ENCODE results near the gene TEKT3.

The TEKT3 gene

GRCh38 chr17:15348021-15348420 is 6.6 kb upstream of the TEKT3 start:
- DNase-seq = no peak

DNA sequence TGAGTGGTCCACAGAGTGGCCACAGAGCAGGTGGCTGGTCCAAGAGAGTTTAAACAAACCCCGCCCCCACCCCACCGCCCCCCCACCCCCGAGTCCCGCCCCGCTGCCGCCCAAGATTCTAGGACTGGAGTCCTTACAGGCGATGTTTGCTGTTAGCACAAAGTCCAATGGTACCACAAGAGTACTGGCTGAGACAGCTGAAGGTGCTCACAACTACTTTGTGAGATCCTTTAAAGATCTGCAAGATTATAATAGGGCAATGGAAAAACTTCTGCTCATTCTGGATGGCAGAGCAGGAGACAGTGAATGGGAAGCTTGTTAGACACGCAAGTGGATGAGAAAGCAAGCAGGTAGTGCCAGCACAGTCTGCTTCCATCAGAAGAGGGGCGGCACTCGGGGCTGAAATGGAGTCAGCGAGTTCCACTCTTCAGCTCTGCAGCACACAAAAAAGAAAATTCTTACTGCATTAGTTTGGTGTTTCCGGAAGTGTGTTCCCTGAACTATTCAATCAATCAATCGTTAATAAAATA is 4.7 kb upstream of the TEKT3 start:
- DNase-seq = no peak

GRCh38 chr17:15343749-15344148 is 2.4 kb upstream of the TEKT3 start:
- DNase-seq = no peak

DNA sequence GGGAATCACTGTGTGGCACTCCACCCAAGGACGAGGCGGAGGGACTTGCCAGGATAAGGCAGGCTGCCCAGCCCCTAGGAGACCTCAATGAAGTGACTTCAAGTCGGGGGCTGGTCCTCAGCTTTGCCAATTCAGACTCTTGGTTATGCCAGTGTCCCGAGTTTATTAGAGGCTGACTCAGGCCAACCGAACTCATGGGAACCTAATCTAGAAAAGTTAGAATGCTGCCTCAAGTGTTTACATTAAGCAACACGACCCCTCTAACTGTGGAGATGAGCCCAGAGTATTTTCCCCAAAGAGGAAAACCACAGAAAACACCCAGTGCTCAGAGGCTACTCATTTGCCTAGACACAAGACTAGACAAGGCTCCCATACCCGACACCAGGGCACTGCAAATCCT is 1.1 kb upstream of the TEKT3 start:
- DNase-seq = no peak

DNA sequence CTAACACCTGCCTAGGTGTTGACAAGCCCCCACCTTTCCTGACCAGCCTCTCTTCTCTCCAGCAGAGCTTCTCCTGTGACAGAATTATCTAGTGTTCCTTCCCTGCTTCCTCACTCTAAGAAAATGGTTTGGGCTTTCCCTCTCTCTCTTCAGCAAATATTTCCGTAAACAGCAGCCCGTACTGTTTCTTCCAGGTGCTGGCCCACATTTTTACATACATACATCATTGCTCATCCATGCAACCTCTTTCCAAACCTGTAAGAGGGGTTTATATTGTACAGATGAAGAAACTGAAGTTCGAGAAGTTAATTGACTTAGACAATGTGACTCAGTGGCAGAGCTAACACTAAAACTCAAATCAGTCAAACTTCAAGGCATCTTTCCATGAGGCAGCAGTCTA is 569 bp upstream of the TEKT3 start:
- no peak for DNase-seq

DNA sequence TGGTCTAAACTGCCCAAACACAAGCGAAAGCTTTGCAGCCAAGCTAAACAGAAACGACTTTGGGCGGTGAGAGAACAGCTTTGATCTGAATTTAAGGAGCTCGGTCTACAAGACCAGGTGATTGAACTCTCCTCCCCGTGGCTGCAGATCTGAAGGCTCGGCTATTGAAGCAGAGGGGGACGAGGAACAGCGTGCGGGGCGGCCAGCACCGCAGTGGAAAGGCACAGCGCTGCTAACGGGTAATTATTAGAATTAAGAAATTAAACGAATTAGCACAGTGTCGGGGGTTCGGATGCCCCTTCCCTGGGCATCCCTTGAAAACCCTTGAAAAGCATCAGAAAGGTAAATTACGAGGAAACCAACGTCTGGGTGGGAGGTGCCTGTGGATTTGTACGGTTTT is 431 bp downstream of the TEKT3 start:
- no peak for DNase-seq

GRCh38 chr17:15335446-15335845 is 6.0 kb downstream of the TEKT3 start:
- DNase-seq = no peak

GRCh38 chr17:15334266-15334665 is 7.1 kb downstream of the TEKT3 start:
- no peak for DNase-seq

- no peak for DNase-seq
Observed at GRCh38 chr17:15332338-15332737, 9.1 kb downstream of the TEKT3 start.

GRCh38 chr17:15323131-15323530 is 18.3 kb downstream of the TEKT3 start:
- DNase-seq = no peak

DNA sequence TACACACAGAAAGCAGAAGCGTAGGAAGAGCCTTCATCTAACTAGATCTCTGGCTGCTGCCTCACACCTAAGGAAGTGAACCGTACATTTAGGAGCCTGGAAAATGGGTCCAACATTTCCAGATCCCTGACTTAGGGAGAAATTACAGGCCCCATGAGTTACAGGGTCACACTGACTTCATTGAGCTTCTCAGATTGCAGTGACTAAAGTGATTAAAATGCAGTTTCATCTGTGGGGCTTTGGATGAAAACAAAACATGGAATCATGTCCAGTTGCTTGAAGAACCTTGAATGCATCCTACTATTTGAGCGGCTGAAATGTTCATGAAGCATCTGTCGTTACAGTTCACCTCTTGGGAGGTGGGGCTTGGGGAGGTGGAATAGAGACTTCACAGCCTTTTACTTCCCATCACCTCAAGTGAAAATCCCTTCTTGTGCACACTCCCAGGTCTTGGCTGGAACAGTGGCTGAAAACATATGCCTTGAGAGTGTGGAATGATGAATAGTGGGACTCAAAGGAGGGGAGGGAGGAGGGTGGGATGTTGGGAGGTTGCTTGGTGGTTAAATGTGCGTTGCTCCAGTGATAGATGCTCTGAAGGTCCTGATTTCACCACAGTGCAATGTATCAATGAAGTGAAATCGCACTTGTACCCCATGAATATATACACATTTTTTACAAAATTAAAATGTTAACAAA is 19.7 kb downstream of the TEKT3 start:
- no peak for DNase-seq

DNA sequence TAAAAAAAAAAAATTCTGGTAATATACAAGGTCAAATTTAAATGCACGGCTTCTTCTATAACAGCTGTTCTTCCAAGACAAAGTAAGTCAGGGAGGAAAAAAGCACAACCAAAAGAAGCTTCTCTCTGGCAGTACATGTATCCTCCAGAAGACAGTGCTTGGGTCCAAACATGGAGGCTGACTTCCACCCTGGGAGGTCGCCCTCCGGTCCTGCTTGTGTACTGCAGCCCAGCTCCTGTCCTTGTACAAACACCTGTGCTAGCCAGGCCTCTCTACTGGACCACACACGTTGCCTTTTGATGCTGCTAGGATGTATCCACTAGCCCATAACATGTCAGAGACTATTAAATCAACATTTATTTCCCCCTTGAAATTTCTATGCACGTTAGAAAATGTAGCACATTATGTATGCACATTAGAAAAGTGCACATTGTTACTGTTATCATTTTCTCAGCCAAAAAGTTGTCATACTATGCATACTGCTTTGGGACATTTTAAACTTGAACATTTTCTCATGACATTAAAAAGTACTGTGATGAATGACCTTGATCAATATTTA is 21.9 kb downstream of the TEKT3 start:
- no peak for DNase-seq

- DNase-seq = no peak
Observed at GRCh38 chr17:15311996-15312395, 29.4 kb downstream of the TEKT3 start.

DNA sequence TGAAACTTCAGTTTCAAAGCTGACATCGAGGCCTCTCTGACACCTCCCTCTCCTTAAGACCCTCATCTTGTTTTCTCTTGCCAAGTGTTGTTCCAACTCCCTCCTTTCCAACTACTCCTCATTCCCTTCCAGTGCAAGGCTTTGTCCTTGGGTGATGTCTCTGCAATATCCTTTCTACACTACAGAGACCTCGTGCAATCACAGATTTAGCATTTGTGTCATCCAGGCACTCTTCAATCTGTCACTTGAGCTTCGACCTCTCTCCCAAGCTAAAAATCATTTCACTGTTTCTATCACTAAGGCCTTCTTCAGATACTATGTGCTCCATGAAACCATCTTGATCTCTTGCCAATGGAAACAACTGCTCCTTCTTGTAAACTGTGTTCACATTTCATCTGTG is 31.6 kb downstream of the TEKT3 start:
- DNase-seq = no peak

- no peak for DNase-seq
Observed at GRCh38 chr17:15309236-15309635, 32.2 kb downstream of the TEKT3 start.

GRCh38 chr17:15308758-15309157 is 32.6 kb downstream of the TEKT3 start:
- DNase-seq = no peak

- DNase-seq = no peak
Observed at GRCh38 chr17:15307710-15308111, 33.7 kb downstream of the TEKT3 start.

DNA sequence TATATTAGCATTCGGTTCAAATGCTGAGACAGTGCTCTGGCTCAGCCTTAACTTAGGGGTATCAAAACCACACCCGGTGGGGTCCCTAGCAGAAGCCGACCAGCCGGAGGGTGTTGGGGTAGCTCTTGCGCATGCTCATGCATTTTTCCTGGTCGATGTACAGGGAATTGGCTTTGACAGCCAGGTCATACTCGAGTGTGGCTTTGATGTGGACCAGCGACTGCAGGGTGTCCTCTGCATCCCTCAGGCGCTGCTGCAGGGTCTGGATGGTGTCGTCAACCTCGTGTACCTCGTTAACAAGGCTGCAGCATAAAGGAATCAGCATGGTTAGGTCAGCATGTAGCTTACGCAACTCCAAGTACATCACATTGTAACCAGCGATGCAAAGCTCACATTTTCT is 37.5 kb downstream of the TEKT3 start:
- DNase-seq = no peak

DNA sequence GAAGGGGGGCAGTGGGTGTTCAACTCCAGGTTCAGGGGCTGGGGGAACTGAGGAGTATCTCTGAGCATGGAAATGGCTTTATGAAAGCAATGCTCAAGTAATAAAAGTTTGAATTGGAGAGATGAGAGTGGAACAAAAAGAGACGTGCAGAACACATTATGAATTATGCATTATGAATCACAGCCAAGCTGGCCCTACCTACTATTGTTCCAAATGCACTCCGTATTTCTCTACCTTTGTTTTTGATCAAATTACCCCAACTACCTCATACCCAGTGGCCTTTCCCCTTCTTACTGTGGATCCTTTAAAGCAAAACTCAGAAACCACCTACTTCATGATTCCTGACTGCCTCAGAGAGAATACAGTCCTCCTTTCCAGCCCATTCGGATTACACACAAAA is 38.1 kb downstream of the TEKT3 start:
- no peak for DNase-seq

GRCh38 chr17:15301845-15302244 is 39.6 kb downstream of the TEKT3 start:
- DNase-seq = no peak

DNA sequence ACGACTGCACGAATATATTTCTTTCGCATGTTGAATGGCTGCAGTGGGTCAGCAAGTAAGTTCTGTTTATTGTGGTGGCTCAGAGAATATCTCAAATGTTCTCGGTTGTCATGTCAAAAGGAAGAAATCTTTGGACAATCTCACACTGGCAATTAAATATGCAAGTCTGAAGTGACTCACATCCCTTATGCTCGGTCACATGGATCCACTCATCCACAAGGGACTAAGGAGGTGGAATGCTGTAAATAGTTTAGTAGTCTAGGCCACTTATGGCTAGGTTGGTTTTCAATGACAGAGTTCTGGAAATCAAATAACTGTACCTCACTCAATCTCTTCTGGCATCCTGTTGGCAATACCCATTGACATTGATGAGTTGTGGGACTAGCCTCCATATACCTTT is 43.2 kb downstream of the TEKT3 start:
- DNase-seq = no peak

- DNase-seq = no peak
Observed at GRCh38 chr17:15293558-15293957, 47.8 kb downstream of the TEKT3 start.

DNA sequence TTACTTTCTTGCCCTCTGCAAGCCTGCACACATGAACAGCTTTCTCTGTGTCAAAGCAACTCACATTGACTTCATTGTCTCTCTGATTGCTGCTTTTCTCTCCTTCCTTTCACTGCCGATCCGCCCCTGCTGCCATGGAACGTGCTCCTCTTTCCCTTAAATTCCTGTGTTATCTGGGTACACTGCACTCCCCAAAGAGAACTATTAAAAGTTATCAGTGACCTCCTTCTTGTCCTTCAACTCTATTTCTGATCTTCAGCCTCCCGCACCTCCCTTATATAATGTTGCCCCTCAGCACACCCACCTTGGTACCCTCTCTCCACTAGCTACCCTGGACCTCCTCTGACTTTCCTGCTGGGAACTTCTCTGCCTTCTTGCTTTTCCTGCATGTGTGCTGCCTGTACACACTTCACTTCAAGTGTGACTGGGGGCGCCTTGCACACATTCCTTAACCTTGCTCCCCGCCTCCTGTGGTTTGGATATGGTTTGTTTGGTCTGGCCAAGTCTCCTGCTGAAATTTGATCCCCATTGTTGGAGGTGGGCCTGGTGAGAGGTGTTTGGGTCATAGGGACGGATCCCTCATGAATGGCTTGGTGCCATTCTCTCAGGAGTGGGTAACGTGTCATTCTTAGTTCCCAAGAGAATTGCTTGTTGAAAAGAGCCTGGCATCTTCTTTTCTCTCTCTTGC is 49.6 kb downstream of the TEKT3 start:
- DNase-seq = no peak

DNA sequence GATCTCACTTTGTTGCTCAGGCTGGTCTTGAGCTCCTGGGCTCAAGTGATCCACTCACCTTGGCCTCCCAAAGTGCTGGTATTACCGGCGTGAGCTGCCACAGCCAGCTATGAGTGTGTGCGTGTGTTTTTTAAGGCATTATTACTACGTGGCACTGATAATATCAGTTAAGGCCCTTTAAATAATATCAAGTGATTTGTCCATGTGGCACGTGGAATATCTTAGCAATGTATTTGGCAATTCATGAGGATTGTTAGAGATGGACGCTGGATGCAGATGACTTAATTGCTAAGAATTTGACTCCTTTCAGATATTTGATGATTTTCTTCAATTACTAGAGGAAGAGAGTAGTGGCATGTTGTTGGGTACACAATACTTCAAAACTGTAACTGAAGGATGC is 50.8 kb downstream of the TEKT3 start:
- no peak for DNase-seq

Measured in NCI-H524 treated with DMSO at 0.1 percent for 48 hours (cell line).